HG02623 (cell line): ENCODE measurements around the gene MYMK.
"Not testable (repeated sequence)": the region's sequence is repeated elsewhere in the genome, so short reads cannot be mapped to it uniquely, and the experiment has no call there.

Experiments used
- ATAC-seq: cut with Tn5 transposase; IDR thresholded peaks from one replicate; pipeline ENCODE4 v1.9.1; 2021; ENCODE audit warnings: moderate library complexity; ENCODE audit not compliant: unreplicated experiment

Gene MYMK, protein sequence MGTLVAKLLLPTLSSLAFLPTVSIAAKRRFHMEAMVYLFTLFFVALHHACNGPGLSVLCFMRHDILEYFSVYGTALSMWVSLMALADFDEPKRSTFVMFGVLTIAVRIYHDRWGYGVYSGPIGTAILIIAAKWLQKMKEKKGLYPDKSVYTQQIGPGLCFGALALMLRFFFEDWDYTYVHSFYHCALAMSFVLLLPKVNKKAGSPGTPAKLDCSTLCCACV

DNA sequence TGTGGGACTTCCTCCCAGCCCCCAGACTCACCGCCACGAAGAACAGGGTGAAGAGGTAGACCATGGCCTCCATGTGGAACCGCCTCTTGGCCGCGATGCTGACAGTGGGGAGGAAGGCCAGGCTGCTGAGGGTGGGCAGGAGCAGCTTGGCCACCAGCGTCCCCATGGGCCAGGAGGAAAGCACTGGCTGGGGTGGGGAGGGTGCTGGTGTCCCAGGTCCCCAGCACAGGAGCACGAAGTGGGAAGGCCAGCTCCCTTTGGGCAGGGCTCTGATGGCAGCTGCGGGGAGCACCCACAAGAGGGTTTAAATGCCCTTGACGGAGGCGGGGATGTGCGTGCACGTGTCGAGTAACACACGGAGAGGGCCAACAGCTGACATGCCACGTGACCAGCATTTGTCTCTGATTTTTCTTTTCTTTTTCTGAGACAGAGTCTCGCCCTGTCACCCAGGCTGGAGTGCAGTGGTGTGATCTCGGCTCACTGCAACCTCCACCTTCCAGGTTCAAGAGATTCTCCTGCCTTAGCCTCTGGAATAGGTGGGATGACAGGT is at the start of gene MYMK:
Gene MYMK (minus strand): TSS at position 281 of the 550 bp plus-strand sequence. CDS start 115 bp downstream, at position 166.
- ATAC-seq: no peak

DNA sequence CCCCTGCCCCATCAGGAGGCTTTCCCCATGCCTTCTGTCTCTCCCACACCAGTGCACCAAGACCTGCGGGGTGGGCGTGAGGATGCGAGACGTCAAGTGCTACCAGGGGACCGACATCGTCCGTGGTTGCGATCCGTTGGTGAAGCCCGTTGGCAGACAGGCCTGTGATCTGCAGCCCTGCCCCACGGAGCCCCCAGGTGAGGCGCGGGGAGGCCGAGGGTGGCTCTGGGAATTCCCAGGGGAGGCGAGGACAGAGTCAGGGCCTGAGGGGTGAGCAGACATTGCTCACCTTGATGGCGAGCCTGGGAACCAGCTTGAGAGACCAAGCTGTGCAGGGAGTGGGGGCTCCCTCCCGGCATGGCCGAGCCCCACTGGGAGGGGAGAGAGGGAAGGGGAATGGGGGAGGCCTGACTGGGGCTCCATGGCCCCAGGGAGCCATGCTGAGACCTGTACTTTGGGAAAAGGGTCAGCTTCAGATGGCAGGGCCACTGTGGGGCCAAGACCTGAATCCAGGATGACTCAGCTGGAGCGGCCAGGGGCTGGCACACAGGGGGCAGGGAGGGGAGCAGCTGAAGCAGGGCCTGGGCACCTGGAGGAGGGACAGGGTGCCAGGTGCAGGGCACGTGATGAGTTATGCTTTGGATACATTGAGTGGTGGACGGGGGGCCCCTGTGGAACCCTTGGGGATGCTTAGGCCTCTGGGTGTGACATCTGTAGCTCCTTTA is 49.2 kb upstream of the MYMK start:
- ATAC-seq: no peak

DNA sequence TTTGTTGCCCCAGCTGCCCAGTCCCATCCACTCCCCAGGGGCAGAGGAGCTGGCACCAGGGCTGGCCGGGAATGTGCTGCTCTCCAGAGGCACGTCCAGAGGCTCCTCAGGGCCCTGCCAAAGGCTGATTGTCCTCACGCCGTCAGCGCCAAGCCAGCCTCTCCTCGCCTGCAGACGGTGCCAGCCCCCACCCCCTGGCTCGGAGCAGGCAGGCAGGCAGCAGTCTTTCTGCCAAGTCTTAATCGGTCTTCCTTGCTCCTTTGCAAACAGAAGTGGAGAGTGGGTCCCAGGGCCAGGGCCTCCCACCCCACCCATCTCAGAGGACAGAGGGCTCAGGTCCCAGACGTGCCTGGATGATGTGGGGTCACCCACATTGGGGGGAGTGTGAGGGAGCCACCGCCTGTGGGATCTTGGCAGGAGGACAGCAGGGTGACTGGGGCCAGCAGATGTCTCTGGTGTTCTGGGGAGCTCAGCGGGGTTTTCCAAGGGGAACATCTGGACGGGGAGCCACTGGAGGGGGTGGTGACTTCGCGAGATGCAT is 48.1 kb upstream of the MYMK start:
- ATAC-seq: no peak

DNA sequence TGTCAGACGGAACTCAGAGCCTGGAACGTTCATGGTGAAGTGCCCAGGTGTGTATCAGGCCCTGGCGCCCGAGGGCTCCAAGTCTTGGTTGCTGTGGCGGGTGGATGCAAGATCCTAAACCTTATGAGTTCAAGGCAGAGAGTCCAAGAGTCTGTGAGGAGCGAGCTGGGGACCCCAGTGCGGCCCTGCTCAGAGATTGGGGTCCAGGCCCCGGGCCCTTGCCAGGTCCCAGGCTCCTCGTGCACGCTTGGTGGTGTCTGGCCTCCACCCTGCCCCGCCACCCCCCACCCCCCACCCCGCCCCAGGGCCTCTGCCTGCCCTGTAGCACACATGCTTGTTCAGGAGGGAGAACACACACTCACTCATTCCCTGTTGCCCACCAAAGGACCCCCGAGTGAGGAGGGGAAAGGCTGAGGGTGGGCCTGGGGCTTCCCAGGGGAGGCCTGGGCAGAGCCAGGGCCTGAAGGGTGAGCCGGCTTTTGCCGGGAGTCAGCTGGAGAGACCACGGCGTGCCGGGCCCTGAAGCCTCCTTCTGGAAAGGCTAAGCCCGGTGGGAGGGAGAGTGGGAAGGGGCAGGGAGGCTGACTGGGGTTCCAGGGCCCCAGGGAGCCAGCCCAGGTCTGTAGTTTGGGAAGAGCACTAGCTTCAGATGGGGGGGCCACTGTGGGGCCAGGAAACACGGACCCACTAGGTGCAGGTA is 47.3 kb upstream of the MYMK start:
- ATAC-seq: no peak

DNA sequence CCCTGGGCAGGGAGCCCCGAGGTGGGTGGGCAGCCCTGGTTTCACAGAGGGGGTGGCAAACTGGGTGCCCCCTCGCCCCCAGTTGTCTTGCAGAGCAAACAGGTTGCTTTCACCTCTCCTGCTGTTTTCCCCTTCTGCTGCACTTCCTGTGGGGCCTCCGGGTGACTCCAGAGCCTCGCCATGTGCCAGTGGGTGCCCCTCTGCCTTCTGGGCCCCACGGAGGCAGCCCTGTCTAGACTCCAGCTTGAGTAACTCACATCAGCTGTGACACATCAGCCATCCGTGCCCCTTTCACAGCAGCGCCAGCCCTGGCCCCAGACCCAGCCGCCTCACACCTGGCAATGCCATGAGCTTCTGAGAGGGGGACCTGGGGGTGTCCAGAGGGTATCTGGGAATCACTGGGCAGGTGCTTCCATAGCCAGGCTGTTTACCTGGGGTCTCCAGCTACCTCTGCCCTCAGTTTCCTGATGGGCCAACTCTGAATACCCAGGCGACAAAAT is 46.7 kb upstream of the MYMK start:
- no peak for ATAC-seq

DNA sequence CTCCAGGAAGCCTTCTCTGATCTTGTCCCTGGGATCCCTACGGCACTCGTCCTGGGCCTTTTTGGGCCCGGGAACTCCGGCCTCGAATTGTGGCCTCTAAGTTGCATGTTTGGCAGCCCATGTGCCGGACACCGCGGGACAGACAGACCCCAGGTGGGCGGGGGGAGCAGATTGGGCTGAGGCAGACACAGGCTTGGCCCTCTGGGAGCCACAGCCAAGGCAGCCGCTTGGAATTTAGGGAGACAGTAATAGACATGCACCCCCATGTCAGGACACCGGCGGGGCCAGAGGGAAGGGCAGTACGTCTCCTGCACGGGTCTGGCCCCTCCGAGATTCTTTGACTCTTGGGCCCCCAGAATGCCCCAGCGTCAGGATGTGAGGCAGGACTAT is 45.9 kb upstream of the MYMK start:
- no peak for ATAC-seq

DNA sequence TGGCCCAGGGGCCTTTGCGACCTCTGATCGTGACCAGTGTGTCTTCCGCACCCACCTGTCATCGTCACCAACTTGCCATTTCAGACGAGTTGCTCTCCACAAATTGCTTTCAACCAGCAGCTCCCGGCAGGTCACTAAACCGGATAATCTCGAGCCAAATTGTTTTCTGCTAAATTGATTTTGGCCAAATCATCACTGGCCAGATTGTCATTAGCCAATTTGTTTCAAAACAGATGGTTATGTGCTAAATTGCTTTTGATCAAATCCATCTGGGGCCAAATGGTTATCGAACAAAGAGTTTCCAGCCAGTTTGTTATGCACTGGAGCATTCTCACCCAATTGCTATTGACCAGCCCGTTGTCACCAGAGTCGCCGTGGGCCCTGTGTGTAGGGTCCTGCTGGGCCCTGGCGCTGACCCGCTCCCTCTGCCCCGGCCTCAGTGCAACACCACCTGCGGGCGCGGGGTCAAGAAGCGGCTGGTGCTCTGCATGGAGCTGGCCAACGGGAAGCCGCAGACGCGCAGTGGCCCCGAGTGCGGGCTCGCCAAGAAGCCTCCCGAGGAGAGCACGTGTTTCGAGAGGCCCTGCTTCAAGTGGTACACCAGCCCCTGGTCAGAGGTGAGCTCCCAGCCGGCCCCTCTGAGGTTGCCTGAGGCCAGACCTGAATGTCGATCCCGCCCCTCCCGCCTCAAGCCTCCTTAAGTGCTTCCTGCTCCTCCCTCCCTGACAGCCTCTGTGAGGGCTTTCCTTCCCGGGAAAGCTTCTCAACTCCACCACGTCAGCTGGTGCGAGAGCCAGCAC is 45.3 kb upstream of the MYMK start:
- ATAC-seq: no peak

DNA sequence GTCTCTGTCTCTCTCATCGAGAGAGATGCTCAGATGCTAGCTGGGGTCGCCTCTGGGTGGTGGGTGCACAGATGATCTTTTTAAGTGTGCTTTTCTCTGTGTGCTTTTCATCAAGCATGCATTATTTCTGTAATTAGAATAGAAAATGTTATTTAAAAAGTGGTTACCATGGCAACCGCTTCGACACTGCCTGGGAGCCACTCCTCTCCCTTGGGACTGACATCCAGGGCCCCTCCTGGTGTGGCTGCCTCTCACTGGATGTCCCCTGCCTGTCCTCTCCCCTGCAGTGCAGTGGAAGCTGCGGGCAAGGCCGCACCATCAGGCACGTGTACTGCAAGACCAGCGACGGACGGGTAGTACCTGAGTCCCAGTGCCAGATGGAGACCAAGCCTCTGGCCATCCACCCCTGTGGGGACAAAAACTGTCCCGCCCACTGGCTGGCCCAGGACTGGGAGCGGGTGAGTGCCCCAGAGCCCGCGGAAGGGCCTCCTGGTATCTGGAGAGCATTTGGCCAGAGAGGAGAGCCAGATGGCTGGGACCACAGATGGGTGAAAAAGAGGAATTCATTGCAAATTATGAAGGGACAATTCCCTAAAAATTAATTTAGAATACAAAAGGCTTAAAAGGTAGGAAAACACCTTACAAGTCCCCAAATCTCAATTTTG is 44.5 kb upstream of the MYMK start:
- ATAC-seq: no peak

DNA sequence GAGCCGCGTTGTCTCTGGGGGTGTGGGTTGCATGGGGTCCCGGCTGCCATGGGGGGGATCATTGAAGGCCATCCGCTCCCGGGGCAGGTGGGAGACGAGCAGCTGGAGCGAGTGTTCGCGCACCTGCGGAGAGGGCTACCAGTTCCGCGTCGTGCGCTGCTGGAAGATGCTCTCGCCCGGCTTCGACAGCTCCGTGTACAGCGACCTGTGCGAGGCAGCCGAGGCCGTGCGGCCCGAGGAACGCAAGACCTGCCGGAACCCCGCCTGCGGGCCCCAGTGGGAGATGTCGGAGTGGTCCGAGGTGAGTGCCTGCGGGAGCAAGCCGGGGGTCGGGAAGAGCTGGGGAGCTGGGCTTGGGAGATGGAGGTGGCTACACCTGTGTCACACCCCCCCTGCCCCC is 43.4 kb upstream of the MYMK start:
- ATAC-seq: no peak

DNA sequence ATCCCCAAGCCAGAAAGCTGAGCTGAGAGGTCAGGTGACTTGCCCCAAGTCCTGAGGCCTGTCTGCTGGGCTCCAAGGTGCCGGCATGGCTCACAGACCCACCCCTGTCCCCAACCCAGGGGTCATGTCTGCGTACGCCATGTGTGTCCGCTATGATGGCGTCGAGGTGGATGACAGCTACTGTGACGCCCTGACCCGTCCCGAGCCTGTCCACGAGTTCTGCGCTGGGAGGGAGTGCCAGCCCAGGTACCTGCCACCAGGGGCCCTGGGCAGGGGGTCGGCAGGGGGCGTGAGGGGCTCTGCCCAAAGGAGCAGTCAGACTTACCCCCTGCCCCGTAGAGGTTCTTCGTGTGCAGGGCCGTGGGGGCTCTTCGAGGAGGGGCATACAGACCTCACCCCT is 42.1 kb upstream of the MYMK start:
- ATAC-seq: no peak

DNA sequence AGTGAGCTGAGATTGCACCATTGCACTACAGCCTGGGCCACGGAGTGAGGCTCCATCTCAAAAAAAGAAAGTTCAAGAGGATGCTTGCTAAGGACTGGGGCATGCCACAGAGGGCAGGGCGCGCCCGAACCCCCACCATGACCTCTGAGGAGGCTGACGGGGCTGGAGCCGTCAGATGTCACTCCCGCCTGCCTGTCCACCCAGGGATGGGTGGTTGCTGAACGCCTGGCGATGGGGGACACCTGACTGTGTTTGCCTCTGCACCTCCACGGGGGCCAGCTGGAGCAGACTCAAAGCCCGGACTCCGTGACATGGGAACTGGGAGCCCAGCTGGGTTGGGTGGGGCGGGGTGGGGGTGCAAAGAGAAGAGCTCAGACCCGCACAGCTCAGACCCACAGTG is 41.6 kb upstream of the MYMK start:
- ATAC-seq: no peak

DNA sequence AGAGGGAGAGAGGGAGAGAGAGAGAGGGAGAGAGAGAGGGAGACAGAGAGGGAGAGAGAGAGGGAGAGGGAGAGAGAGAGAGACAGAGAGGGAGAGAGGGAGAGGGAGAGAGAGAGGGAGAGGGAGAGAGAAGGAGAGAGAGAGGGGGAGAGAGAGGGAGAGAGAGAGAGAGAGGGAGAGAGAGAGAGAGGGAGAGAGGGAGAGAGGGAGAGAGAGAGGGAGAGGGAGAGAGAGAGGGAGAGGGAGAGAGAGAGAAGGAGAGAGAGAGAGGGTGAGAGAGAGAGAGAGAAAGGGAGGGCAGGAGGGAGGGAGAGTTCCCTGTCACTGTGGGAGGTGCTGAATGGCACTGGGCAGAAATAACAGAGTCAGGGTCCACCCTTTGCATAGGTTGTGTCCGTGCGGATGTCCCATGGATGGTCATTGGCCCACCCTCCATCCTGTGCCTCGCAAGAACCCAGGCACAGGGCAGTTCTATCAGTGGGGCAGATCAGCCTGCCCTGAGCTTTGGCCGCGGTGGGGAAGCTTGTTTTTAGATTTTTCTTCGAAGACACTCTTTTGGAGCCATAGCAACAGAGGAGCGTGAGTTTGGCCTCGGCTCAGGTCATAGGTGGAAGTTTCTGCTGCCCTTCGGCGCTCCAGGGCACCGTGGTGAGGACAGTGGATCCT is 39.8 kb upstream of the MYMK start:
- no peak for ATAC-seq

DNA sequence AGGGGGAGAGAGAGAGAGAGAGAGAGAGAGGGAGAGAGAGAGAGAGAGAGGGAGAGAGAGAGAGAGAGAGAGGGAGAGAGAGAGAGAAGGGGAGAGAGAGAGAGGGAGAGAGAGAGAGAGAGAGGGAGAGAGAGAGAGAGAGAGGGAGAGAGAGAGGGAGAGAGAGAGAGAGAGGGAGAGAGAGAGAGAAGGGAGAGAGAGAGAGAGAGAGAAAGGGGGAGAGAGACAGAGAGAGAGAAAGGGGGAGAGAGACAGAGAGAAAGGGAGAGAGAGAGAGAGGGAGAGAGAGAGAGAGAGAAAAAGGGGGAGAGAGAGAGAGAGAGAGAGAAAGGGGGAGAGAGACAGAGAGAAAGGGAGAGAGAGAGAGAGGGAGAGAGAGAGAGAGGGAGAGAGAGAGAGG is 39.1 kb upstream of the MYMK start:
- not testable (repeated sequence) for ATAC-seq

DNA sequence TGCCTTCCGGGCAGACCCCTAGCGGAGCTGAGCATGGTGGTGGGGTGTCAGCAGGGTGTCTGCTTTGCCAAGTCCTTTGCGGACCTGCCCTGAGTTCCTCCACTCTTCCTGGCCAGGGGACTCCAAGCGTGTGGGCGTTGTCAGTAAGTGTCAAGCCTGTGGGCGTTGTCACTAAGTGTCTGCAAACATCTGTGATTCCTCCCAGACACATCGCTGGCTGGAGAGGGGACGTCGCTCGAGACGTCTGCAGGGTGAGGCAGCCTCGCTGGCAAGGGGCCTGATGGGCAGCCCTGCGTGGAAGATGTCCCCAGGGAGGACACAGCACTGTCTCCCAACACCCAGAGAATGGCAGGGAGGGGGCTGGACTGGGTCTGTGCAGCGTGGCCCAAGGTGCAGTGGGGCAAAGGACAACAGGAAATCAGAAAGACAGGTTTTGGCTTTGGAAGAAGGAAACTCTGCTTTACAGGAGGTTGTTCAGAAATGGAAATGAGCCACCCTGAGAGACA is 38.6 kb upstream of the MYMK start:
- ATAC-seq: no peak

DNA sequence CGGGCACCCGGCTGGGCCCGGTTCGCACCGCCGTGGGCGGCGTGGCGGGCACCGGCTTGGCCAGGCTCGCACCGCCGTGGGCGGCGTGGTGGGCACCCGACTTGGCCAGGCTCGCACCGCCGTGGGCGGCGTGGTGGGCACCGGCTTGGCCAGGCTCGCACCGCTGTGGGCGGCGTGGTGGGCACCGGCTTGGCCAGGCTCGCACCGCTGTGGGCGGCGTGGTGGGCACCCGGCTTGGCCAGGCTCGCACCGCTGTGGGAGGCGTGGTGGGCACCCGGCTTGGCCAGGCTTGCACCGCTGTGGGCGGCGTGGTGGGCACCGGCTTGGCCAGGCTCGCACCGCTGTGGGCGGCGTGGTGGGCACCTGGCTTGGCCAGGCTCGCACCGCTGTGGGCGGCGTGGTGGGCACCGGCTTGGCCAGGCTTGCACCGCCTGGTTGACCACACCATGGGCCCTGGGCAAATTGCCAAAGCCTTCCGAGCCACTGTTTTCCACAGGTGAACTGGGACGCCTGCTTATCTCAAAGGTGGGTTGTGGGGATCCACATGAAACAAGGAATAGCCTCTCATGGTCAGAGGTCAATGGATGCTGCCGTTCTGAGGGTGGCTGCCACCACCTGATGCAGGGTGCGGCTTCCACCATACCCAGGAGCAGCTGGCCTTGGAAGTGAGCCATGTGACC is 38.0 kb upstream of the MYMK start:
- no peak for ATAC-seq

DNA sequence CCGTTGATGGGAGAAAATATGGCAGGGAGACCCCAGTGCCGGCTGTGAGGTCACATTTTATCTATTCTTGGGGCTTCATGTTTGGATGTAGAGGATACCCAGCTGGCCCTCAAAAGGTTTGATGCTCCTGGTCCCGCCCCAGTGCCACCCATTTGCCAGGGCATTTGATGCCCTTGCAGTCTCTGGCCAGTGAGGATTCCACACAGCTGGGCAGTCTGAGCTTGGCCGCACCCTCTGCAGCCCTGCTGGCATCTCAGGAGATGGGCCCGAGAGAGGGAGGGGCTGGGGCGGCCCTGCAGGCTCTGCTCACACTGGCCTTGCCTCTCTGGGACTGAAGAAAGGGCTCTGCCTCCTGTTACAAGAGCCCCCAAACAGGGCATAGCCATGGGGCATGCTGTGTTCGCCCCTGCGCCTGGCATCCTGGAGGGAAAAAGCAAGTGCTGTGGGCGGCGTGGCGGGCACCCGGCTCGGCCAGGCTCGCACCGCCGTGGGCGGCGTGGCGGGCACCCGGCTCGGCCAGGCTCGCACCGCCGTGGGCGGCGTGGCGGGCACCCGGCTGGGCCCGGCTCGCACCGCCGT is 37.3 kb upstream of the MYMK start:
- ATAC-seq: no peak

DNA sequence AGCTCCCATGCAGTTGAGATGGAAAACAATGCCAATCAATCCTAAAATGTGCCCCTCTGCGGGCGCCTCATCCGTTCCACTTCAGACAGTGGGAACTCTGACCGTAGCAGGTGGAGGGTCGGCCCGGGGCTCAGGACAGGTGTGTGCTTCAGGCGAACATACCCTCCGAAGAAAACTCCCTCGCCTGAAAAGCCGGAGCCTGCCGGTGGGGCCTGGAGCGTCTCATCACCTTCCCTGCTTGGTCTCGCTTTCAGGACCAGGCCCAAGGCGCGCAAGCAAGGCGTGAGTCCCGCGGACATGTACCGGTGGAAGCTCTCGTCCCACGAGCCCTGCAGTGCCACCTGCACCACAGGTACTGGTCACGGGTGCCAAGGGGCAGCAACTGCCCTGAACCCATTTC is 36.2 kb upstream of the MYMK start:
- no peak for ATAC-seq

DNA sequence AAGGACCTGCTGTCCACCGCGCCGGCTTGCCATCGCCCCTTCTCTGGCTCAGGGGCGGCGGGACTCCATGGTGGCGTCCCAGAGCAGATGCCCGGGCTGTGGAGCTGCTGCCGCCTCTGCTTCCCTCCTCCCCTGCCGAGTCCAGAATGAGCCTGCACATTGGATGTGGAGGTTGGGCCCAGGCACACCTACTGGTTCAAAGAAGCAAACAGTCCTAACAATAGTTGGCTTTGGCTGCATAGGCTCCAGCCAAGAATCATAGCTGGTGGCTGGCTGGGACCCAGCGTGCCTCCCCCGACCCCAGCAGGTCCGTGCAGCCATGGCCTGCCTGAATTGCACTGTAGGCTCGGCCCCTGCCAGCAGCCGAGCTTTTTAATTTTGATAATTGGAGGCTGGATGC is 35.6 kb upstream of the MYMK start:
- ATAC-seq: no peak
